ENCODE data around the gene EFCAB8.
"Not testable (repeated sequence)": the region's sequence is repeated elsewhere in the genome, so short reads cannot be mapped to it uniquely, and the experiment has no call there.

EFCAB8 gene

DNA sequence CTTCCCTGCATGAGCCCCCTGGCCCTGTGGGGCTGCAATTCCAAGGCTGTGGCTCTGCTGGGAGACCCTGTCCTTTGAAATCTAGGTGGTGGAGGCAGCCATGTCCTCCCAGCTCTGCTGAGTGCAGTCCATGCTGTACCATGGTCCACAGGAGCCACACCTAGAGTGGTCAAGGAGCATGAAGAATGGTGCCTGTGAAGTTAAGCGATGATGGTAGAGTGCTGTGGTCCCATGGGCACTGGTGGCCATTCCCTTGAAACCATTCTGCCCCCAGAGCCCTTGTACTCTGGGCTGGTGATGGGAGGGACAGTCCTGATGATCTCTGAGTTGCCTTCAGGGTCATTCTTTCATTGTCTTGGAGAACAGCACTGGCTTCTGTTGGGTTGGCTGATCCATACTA lies 55.3 kb downstream of the EFCAB8 start:
- DNase-seq, result no peak

DNA sequence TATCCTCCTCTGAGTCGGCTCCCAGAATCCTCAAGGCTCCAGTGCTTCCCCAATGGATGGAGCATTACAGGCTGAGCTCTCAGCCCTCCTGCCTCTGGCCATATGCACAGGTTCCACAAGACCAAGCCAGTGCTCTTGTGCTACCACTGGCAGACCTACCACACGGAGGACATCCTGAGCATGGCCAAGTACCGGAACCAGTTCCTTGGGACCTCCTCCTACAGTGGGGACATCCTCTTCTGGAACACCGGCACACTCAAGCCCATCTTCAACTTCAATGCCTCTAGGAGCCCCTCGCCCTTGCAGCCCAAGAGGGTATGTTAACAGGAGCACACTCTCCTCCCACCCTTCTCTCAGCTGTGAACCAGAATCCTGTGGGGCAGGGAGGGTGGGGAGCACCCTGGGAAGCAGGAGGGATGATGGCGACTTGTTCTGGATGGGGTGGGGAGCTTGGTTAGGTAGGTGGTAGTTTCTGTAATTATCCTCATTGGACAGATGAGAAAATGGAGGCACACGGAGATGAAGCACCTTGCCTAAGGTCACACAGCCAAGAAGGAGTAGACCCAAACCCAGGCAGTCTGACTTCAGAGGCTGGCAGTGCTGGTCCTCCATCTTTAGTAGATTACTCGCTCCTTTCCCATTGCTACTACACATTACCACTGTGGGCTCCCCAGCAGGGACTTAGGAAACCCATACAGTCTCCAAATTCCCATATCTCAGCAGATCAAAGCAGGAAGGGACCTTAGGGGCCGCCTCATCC lies 58.6 kb downstream of the EFCAB8 start:
- no peak for DNase-seq

DNA sequence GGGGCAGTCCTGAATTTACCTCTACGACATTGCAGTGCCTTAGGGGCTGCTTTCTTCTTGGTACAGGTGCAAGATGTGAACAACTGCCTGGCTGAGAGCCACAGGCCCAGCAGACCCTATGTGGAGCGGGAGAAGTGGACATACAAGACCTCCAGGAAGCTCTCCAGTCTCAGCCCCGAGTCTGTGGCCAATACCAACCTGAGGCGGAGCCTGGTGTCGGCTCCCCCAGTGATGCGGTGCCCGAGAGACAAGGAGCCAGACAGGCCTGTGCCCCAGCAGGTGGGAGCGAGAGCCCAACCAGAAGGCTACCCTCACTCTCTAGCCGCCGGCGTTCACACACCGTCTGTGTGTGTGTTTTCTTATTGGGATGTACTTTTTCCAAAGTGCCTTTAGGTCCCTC lies 59.6 kb downstream of the EFCAB8 start:
- DNase-seq, result no peak

DNA sequence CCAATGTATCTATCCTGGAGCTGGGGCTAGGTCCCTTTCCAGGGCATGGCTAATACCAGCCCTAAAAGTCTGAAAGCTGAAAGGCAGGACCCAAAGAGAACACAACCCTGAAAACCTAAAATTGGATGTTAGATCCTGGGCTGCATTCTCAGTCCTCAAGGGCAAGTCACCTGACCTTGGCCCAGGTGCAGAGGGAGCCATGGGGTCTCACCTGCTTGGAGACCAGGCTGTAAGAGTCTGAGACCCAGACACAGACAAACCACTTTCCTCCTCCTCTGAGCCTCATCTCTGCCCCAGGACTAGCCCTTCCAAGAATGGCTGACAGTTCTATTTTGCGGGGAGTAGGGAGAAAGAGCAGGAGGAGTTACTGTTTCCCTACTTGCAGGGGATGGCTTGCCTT lies 60.0 kb downstream of the EFCAB8 start:
- no peak for DNase-seq

DNA sequence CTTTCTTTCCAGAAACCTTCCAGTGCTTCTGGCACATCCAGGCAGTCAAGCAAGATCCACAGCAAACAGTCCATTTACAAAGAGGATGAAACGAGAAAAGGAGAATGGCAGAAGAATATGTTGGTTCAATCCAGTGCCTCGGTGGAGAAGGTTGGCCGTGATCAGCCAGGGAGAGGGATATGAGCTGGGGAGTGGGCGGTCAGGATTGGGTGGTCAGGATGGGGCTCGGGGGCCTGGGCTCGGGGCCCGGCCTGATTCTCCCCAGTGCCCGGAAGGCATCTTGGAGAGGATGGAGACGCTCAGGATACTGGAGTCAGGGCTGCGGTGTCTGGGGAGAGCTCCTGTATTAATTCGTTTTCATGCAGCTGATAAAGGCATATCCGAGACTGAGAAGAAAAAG lies 61.3 kb downstream of the EFCAB8 start:
- no peak for DNase-seq

DNA sequence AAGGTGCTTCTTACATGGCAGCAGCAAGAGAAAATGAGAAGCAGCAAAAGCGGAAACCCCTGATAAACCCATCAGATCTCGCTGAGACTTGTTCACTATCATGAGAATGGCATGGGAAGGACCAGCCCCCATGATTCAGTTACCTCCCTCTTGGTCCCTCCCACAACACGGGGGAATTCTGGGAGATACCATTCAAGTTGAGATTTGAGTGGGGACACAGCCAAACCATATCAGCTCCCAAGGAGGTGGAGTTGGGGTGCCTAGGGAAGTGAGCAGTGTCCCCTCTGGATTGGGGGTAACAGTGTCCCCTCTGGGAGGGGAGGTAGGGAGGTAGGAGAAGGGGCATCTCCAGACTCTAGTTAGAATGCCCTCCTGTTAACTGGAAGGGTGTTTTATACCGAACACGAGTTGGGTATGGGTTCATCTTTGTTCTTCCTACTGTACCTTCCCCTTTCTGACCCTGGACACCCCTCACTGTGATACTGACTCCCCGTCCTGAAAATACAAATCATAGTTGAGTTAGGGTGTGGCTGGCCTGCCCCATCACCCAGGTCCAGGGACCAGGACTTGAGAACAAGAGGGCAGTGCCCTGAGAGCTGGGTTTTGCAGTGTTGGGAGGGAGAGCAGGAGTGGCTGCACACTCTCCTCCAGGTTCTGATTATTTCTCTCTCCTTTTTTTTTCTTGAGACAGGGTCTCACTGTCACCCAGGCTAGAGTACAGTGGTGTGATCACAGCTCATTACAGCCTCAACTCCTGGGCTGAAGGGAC lies 62.0 kb downstream of the EFCAB8 start:
- no peak for DNase-seq

DNA sequence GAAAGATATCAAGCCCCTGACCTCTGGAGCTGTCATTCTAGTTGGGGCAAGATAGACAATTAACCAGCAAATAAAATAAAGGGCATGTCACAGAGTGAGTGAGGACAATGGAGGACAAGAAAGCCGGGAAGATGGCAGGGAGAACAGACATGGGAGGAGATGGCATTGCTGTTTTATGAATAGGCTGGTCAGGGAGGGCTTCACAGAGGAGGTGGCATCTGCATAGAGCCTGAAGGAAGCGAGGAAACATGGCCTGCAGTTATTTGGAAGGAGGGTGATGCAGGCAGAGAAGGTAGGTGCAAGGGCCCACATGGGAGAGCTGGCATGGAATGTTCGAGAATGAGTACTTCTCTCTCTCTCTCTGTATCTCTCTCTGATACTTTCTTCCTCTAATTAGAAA lies 63.7 kb downstream of the EFCAB8 start:
- no peak for DNase-seq

DNA sequence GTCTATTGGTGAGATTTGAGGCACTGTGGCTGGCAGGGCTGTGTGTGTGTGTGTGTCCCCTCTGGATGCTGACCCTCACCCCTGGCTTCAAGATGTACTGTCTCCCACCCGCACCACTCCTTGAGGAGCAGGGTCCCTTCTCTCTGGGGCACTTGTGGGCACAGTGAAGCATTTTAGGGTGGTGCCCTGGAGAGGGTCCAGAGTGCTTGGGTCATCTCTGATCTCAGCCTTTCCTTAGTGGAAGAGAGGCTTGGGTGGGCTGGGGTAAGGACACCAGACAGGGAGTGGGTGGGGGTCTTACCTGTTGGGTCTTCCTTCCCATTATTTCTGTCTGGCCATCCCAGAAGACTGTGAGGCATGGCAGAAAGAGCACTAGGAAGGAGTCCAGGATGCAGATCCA lies 66.1 kb downstream of the EFCAB8 start:
- DNase-seq, result no peak

DNA sequence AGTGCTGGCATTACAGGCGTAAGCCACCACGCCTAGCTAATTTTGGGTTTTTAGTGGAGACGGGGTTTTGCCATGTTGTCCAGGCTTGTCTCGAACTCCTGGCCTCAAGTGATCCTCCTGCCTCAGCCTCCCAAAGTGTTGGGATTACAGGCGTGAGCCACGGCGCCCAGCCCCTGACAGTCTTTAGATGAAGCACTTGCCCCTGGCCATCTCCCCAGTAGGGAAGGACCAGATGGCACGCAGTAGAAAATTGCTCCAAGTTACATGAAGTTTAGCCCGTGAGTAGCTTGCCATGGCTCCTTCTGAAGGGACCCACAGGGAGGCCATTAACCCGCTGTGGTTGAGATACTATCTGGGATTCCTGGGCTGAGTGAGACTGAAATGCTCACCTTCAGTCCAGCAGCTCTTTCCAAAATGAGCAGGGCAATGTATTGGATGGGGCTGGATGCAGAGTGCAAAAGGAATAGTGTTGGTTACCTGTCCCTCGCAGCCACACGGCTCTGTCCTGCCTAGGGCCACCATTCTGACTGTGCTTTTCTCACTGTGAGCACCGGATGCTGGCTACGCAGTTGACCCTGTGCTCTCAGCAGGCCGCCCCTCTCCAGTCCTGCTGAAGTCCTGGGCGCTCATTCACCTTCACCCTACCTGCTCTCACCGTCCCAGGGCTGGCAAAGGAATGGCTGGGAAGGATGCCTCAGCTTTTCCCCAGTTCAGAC lies 66.9 kb downstream of the EFCAB8 start:
- DNase-seq, result no peak

DNA sequence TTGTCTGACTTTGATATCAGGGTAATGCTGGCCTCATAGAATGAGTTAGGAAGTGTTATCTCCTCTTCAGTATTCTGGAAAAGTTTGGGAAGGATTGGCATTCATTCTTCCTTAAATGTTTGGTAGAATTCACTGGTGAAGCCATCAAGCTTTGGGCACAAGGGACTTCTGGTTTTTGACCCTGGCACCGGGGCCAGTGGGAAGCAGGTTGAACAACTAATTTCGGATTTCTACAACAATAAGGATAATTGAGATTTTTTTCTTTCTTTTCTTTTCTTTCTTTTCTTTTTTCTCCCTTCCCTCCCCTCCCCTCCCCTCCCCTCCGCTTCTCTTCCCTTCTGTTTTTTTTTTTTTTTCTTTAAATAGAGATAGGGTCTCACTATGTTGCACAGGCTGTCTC lies 70.4 kb downstream of the EFCAB8 start:
- DNase-seq, result no peak

DNA sequence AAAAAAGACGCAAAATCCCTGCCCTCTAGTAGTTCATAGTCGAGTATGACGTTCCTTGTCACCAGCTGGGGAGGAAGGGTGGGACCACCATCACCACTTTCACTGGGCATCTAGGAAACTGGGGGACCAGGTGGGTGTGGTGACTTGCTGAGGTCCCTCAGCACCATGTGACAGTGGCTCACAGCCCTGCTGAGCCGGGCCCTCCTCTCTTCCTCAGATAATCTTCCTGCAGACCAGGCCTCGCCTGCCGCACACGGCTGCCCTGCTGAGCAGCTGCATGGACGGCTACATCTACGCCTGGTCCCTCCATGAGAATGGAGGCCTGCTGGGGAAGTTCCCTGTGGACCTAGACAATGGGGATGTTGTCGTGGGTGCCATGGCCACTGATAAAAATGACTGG lies 71.5 kb downstream of the EFCAB8 start:
- no peak for DNase-seq

DNA sequence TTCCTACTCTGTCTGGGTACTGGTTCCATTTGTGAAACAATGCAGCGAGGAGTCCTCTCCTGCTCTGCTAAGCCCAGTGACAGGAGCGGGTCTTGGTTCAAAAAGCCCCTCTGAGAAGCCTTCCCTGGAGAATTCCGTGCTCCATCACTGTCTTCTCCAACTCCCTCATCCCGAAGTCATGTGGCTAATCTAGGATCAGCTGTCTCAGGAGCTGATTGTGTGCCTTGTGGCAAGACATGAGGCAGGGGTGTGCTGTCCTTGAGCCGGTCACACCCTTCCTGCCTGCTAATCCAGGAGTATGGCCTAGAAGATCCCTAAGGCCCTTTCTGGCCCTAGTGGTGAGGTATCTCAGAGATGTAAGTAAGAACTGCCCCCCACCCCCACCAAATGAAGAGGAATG lies 72.0 kb downstream of the EFCAB8 start:
- no peak for DNase-seq

DNA sequence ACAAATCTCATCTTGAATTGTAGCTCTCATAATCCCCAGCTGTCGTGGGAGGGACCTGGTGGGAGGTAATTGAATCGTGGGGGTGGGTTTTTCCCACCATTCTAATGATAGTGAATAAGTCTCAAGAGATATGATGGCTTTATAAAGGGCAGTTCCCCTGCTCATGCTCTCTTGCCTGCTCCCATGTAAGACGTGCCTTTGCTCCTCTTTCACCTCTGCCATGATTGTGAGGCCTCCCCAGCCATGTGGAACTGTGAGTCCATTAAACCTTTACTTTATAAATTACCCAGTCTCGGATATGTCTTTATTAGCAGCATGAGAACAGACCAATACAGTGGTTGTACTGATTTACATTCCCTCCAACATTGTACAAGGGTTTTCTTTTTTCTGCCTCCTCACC lies 75.9 kb downstream of the EFCAB8 start:
- DNase-seq, result no peak

DNA sequence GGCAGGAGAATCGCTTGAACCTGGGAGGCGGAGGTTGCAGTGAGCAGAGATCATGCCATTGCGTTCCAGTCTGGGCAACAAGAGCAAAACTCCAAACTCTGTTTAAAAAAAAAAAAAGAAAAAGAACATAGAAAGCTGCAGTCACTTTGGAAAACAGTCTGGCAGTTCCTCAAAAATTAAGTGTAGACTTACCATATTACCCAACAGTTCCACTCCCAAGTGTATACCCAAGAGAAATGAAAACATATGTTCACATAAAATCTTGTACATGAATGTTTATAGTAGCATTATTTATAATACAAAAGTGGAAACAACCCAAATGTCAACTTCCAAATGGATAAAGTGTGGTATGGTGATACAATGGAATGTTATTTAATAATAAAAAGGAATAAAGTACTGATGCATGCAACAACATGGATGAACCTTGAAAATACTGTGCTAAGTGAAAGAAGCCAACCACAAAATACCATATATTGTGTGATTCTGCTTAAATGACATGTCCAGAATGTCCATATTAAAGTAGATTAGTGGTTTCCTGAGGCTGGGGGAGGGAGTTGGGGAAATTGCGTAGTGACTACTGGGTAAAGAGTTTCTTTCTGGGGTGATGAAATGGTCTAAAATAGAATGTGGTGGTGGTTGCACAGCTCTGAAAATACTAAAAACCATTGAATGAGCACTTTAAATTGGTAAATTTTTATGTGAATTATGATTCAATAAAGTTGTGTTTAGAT lies 82.6 kb downstream of the EFCAB8 start:
- no peak for DNase-seq

DNA sequence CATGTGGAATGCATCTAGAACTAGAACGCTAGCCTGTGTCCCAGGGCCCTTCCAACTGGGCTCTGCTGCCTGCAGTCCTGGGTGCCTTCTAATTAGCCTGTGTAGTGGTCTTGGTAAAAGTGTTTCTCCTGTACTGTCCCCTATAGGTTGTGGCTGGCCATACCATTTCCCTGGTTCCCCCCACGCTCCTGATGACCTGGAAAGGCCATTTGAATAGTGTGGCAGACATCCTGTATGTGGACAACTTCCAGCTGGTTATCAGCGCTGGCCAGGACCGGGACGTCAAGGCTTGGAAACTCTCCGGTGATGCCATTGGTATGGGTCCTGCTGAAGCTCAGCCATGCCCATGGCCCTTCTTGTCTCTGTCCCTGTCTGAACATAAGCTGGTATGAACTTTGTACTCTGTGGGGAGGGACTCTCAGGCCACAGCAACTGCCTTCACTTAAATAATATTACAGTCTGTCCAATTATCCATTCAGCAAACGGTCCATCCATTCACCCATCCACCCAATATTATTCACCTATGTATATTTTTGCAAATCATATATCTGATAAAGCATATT lies 84.8 kb downstream of the EFCAB8 start:
- DNase-seq, result no peak

DNA sequence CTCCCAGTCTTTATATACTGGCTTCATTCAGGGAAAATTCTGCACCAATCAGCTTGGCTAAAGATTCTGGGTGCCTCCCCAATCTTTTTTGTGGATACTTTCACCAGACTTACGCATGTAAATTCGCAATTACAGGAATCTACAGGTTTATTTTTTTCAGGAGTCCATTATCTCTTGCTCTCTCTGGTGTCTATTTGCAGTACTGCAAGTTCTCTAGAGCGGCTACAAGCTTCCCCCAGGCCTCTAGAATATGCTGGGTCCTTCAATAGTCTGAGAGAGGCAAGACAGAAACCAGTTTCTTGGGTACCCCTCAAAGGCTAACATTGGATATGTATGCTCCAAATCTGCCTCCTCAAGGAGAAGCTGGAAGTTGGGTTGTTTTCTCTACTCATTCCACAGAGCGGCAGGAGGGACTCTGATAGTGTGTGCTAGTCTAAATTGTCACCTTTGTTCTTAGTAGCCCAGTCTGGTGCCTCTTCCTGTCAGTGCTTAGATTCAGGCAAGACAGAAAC lies 87.0 kb downstream of the EFCAB8 start:
- no peak for DNase-seq

DNA sequence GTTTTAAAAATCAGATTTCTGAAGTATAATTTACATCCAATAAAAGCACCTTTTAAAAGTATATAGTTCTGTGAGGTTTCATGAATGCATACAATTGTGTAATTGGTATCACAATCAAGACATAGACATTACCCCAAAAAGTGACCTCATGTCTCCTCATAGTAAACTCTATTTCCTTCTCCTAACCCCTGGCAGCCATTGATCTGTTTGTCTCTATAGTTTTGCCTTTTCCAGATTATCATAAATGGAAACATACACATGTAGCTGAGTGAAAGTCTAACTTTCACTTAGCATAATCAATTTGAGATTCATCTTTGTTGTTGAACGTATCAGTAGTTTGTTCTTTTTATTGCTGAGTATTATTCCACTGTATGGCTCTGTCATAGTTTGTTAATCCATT lies 87.9 kb downstream of the EFCAB8 start:
- DNase-seq, result no peak

DNA sequence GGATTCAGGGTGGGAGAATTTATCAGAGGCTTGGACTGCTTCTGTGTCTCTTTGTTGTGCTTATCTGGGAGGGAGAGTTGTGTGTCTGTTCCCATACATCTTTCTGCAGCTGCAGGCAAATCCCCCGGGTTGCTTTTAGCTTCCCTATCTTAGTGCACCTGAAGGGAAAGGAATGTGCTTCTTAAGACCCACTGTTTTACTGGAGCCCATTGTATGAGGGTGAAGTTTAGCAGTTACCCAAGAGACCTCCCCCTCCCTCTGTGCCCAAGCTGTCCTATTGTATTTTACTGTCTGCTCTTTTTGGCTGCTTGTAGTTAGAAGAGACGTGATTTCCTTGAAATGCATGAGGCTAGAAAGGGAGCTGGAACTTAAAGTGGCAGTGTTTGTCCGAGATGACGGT lies 91.8 kb downstream of the EFCAB8 start:
- not testable (repeated sequence) for DNase-seq

DNA sequence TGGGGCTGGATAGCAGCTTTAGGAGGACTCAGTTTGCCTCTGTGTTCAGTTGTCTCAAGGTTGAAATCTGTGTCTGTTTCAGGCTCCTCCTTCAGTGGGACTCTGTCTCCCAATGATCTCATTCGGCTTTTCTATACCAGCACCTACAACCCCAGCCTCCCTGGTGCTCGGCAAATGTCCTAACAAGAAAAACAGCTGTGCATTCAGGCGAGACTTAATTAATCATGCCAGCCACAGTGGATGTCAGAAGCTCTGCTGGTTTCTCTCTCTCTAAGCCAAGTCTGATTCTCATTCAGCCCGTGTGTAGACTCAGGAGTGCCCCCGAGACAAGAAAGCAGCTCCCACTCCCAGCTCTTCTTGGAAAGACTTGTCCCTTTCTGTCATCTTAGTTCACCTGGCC lies 98.7 kb downstream of the EFCAB8 start:
- DNase-seq, result no peak

DNA sequence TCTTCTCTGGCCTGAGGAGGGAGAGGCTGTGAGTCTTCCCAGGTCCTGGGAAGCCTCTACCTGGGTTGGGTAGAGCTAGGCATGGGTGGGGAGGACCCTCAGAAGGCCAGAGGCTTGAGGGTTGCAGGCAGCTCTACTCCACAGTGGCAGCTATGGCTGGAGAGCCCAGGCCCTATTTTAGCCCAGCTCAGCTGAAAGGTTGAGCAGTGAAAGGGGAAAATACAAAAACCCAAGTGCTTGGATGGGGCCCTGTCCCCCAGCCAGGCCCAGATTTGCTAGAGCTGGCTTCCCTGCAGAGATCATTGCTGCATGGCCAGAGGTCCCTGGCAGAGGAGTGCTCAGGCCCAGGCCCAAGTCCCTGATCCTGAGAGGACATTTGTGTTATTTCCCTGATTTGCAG lies 99.9 kb downstream of the EFCAB8 start:
- no peak for DNase-seq

DNA sequence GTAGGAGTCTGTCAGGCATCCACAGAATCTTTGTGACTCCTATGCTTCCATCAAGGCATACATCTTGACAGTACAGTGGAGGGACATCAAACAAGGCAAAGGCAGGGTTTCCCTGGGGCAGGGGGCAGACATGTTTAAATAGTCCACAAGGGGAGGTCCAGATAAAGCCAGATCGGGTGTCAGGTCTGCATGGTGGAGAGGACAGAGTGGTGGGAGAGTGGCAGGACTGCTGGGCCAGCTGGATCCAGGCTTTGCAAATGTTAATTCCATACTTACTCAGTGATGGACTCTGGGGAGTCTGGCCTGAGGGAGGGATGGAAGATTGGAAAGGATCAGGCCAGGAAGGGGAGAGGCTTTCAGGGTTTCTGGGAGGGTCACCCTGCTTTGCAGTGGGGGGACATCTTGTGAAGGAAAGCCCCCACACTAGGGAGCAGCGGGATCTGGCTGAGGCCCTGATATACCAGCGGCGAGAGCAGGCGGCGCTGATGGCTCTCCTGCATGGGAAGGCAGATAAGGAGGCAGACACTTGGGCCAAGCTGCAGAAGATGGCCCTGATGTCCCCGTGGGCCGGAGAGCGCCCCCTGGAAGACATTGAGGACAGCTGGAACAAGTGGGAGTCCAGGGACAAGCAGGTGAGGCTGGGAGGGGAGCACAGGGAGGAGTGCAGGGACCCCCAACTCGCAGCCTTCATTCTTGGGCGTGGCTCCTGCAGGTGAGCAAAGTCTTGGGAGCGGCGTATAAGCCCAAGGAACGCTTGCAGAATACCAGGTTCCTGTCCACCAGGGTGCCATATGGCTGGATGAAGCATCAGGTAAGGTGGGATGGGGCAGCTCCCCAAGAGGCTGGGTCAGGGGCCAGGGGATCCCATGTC lies 100.9 kb downstream of the EFCAB8 start:
- DNase-seq, result no peak

DNA sequence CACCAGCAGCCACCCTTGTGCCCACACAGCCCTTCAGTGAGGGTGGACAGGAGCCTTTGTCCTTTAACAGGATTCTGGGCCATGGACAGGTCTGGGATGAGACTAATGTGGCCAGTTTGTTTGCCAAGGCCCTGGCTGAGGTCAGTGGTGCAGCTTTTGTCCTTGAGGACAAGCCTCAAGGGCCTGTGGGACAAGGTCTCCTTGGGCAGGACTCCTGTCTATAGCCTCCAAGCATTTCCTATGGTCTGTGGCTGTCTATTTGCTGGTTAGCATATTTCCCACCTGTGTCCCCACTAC lies 101.4 kb downstream of the EFCAB8 start:
- DNase-seq, result no peak
